HG03159 (cell line): Measurements from ENCODE around the gene NDUFS1.

ENCODE experiments used
- ATAC-seq: cut with Tn5 transposase; IDR thresholded peaks from one replicate; pipeline ENCODE4 v1.9.1; 2021; ENCODE audit warnings: mild to moderate bottlenecking, moderate library complexity; ENCODE audit not compliant: unreplicated experiment

Gene NDUFS1

GRCh38 chr2:206069417-206069816, 89.8 kb downstream of the NDUFS1 start:
- ATAC-seq, result no peak

GRCh38 chr2:206068207-206068606, 91.0 kb downstream of the NDUFS1 start:
- ATAC-seq, result no peak
